ENCODE data around the gene PLCB1.
"Not testable (repeated sequence)": the region's sequence is repeated elsewhere in the genome, so short reads cannot be mapped to it uniquely, and the experiment has no call there.

The PLCB1 gene

GRCh38 chr20:8131598-8132483 lies at the start of gene PLCB1:
PLCB1 (plus strand) TSS chr20:8132266; CDS start chr20:8132652, 386 bp downstream.
- peak; percentile 65 for DNase-seq

- DNase-seq: no peak
These were observed 49.1 kb upstream of the PLCB1 start for GRCh38 chr20:8082989-8083388.

- no peak for DNase-seq
These were observed 42.4 kb upstream of the PLCB1 start for GRCh38 chr20:8089668-8090067.

- no peak for DNase-seq
These were observed 37.6 kb upstream of the PLCB1 start for GRCh38 chr20:8094415-8094818.

- DNase-seq: no peak
These were observed 37.2 kb upstream of the PLCB1 start for GRCh38 chr20:8094850-8095249.

- DNase-seq: no peak
These were observed 36.2 kb upstream of the PLCB1 start for GRCh38 chr20:8095648-8096572.

- no peak for DNase-seq
These were observed 34.8 kb upstream of the PLCB1 start for GRCh38 chr20:8097307-8097706.

- no peak for DNase-seq
These were observed 27.8 kb upstream of the PLCB1 start for GRCh38 chr20:8104252-8104651.

GRCh38 chr20:8114612-8115011 lies 17.5 kb upstream of the PLCB1 start:
- not testable (repeated sequence) for DNase-seq

- DNase-seq: no peak
These were observed 16.6 kb upstream of the PLCB1 start for GRCh38 chr20:8115436-8115835.

- no peak for DNase-seq
These were observed 15.8 kb upstream of the PLCB1 start for GRCh38 chr20:8116067-8116811.

GRCh38 chr20:8117636-8118035 lies 14.4 kb upstream of the PLCB1 start:
- no peak for DNase-seq

GRCh38 chr20:8118039-8118438 lies 14.0 kb upstream of the PLCB1 start:
- DNase-seq: no peak

- DNase-seq: no peak
These were observed 13.3 kb upstream of the PLCB1 start for GRCh38 chr20:8118760-8119159.

- DNase-seq: no peak
These were observed 10.4 kb upstream of the PLCB1 start for GRCh38 chr20:8121666-8122065.

GRCh38 chr20:8124639-8125038 lies 7.4 kb upstream of the PLCB1 start:
- no peak for DNase-seq

- no peak for DNase-seq
These were observed 5.9 kb upstream of the PLCB1 start for GRCh38 chr20:8126181-8126580.

GRCh38 chr20:8126841-8127378 lies 5.2 kb upstream of the PLCB1 start:
- no peak for DNase-seq

- no peak for DNase-seq
These were observed 4.4 kb upstream of the PLCB1 start for GRCh38 chr20:8127553-8128255.

GRCh38 chr20:8128291-8129060 lies 3.6 kb upstream of the PLCB1 start:
- no peak for DNase-seq
